GM15510 (cell line): ENCODE measurements around the gene HSFY1.
"Not testable (repeated sequence)": the region's sequence is repeated elsewhere in the genome, so short reads cannot be mapped to it uniquely, and the experiment has no call there.

Experiments used
- POLR2A ChIP-seq: IDR thresholded peaks from 3 replicates; pipeline ENCODE4 v1.6.1; 2011; ENCODE audit warnings: borderline replicate concordance; ENCODE audit not compliant: insufficient read length; ENCODE audit errors: extremely low read depth

Gene HSFY1, protein sequence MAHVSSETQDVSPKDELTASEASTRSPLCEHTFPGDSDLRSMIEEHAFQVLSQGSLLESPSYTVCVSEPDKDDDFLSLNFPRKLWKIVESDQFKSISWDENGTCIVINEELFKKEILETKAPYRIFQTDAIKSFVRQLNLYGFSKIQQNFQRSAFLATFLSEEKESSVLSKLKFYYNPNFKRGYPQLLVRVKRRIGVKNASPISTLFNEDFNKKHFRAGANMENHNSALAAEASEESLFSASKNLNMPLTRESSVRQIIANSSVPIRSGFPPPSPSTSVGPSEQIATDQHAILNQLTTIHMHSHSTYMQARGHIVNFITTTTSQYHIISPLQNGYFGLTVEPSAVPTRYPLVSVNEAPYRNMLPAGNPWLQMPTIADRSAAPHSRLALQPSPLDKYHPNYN

DNA sequence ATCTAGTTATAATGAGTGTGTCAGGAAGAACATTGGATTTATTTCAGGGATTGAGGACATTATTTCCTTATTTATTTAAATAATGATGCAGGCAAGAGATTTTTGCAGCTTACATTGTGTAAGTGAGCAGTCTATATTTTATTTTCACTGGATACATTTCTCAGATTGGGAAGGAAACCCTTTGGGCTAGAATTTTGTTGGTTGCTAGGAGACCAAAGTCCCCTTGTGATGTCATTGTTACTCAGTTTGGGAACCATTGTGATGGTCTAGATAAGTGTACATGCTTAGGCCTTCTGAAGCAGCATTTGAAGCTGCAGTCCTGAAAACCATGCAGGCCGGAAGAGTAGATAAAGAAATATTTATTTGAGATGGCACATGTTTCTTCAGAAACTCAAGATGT, at the start of gene HSFY1:
HSFY1 (plus strand) TSS at position 301 of the 400 bp plus-strand sequence; CDS start at position 369, 68 bp downstream.
- not testable (repeated sequence) for TF ChIP-seq POLR2A
